VCaP (cell line): Measurements from ENCODE around the gene IL17RB.

ENCODE experiments used
- H3K27ac ChIP-seq: fragments of 450-650 bp; 2 replicates; pipeline ENCODE4 v1.5.1; 2017
- CTCF ChIP-seq: fragments of 450-650 bp; conservative IDR thresholded peaks from 2 replicates; pipeline ENCODE4 v1.5.1; 2017; ENCODE audit warnings: mild to moderate bottlenecking, moderate library complexity

IL17RB gene

GRCh38 chr3:53843195-53844177, 2.9 kb upstream of the IL17RB start:
- TF ChIP-seq CTCF, result no peak
- H3K27ac ChIP-seq, result peak overlapping the region; percentile 94

GRCh38 chr3:53844262-53845102, 1.9 kb upstream of the IL17RB start:
- no peak for TF ChIP-seq CTCF
- H3K27ac ChIP-seq, result peak overlapping the region; percentile 94

GRCh38 chr3:53845103-53845880, 1.1 kb upstream of the IL17RB start:
- H3K27ac ChIP-seq, result peak overlapping the region; percentile 94

GRCh38 chr3:53845881-53846133, 561 bp upstream of the IL17RB start:
- peak overlapping the region; percentile 94 for H3K27ac ChIP-seq

More at GRCh38 chr3:53845103-53845880, 1.1 kb upstream of the IL17RB start:
- TF ChIP-seq CTCF, result peak; percentile 65

GRCh38 chr3:53846851-53847155, 435 bp downstream of the IL17RB start:
- H3K27ac ChIP-seq, result peak overlapping the region; percentile 94
- TF ChIP-seq CTCF, result no peak

More at GRCh38 chr3:53845881-53846133, 561 bp upstream of the IL17RB start:
- TF ChIP-seq CTCF, result 0 out of 2 replicates have a peak, but pooled peaks have one; percentile 21

GRCh38 chr3:53849916-53850315, 3.5 kb downstream of the IL17RB start:
- H3K27ac ChIP-seq, result no peak overlapping the region
- TF ChIP-seq CTCF, result no peak

GRCh38 chr3:53850895-53851294, 4.5 kb downstream of the IL17RB start:
- no peak overlapping the region for H3K27ac ChIP-seq
- TF ChIP-seq CTCF, result no peak
